Stimulated activated naive CD8-positive, alpha-beta T cell treated with anti-CD3 and anti-CD28 coated beads, Interleukin-15, Interleukin-2, amounts not matched to agents 100 U/mL and 50 U/mL, for 24 hours (primary cell): ENCODE results near the gene ATP8B2.

Source experiments
- ATAC-seq: fragments of 150-1000 bp; cut with Tn5 transposase; one replicate; pipeline ENCODE4 v1.10.0; 2021
- DNase-seq: peaks from one replicate; pipeline ENCODE4 v3.0.0; 2021

ATP8B2 gene

DNA sequence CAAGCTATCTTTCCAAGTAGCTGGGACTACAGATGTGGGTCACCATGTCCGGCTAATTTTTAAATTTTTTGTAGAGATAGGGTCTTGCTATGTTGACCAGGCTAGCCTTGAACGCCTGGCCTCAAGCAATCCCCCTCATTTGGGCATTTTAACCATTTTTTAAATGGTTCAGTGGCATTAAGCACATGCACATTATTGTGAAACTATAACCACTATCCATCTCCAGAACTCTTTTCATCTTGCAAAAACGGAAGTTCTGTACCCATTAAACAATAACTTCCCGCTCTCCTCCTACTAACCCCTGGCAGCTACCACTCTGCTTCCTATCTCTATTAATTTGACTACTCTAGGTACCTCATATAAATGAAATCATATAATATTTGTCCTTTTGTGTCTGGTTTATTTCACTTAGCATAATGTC, 75.1 kb downstream of the ATP8B2 start:
- ATAC-seq, result no peak
- no peak for DNase-seq
